Hematopoietic multipotent progenitor cell treated with erythropoietin and hydrocortisone succinate and interleukin-3 and kit ligand, for 15 days (in vitro differentiated cells): Measurements from ENCODE around the gene LONRF2.
"Not testable (repeated sequence)": the region's sequence is repeated elsewhere in the genome, so short reads cannot be mapped to it uniquely, and the experiment has no call there.

ENCODE experiments used
- DNase-seq: peaks from one replicate; pipeline ENCODE4 v3.0.0-alpha.2; 2015; ENCODE audit warnings: low spot score

The LONRF2 gene

DNA sequence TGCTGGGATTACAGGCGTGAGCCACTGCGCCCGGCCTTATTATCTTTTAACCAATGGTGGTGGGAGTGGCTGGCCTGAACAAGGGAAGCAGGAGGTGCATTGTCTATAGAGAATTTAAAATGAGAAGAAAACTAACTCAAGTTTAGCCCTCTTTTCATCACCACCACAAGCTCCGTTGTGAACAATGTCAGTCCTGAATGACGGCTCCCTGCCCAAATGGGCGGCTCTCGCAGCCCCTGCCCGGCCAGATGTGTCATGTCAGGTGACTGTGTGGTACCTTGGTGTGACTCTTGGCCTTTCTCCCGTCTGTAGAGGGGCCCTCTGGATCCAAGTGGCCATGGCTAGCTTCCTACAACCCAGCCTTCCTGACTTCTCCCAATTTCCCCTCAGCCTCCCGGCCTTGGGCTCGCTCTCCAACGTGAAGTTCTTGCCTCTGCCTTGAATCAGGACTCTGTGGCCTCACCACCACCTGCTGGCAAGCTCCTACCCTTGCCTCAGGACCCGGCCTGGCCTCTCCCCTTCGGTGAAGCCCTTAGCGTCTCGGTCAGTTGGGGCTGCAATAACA lies 67.6 kb downstream of the LONRF2 start:
- DNase-seq = no peak

DNA sequence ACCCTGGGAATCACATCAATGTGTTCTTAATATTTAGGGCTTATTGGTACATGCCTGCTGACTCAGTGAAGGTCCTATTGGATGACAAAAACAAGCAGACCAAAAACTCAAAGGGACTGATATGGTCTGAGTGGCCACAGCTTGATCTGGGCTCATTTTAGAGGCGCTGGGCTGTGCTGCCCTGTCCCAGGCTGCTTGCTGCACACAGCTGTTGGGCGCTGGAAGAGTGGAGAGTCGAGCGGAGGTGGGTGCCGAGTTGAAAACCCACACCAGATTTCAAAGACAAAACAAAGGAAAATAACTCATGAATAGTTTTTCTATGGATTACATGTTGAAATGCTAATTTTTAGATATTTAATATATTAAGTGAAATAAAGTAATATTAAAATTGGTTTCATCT lies 68.5 kb downstream of the LONRF2 start:
- DNase-seq = no peak

DNA sequence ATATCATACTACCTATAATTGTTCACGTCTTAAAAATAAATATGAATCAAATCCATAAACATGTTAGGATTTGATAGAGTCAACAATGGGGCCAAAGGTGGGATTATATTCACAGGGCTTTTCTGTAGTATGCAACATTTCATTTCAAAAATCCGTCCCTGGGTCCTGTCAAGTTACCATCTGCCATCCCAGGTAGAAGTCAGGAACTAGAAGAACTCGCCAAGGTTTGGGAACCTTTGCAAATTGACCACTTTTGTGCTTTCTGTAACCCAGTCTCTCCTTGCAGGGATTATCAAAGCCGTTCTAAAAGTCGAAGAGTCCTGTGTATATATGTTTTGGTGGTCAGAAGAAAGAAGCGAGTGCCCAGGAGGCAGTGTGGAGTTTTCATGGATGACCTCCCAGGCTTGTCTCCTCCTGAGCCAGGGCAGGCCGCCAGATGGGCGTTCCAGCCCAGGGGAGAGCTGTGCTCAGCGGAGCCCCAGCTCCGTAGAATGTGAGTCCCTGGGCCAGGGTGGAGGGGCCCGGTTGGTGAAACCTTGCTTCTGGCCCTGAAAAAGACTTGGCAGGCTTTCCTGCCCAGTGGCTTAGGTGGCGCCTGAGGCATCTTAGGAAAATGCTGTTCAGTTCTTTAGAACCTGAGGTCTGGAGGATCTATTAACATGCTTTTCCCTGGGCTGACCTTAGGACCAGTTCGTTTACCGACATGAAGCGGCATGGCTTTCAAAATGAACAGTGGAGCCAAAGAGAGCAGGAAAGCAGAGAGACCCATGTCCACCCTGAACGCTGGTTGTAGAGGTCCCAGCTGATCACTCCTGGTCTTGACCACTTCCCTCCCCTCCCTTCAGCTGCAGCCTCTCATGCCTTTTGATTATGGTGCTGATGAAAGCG lies 69.2 kb downstream of the LONRF2 start:
- no peak for DNase-seq

DNA sequence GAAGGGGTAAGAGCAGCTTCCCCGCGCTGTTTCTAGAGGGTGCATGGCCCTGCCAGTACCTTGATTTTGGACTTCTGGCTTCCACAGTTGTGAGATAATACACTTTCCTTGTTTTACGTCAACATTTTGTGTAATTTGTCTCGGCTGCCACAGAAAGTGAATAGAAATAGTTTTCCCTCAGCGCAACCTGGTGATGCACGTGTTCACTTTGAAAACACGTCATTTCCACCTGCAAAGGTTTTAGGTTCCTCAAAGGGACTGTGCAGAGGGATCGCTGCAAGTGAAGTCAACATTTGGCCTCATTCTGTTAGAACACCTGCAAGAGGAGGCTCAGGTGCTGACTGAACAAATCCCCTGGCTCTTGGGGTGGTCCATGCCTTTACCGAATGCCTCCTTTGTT lies 71.7 kb downstream of the LONRF2 start:
- DNase-seq = no peak

DNA sequence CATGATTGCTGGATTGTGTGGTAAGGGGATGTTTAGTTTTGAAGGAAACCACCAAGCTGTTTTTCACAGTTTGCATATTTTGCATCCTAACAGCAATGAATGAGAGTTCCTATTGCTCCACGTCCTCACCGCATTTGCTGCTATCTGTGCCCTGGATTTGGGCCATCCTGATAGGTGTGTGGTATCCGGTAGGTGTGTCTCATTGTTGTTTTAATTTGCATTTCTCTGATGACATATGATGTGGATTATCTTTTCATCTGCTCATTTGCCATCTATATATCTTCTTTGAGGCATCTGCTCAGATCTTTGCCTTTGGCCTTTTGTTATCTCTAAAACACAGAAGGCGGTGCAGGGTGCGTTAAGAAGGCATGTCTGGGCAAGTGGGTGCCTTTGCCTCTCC lies 73.3 kb downstream of the LONRF2 start:
- DNase-seq = no peak

DNA sequence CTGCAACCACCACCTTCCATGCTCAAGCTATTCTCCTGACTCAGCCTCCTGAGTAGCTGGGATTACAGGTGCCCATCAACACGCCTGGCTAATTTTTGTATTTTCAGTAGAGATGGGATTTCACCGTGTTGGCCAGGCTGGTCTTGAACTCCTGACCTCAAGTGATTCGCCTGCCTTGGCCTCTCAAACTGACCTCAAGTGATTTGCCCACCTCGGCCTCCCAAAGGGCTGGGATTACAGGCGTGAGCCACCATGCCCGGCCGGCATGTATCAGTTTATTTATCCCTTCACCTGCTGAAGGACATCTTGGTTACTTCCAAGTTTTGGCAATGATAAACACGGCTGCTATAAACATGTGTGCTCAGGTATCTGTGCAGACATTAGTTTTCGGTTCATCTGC lies 73.7 kb downstream of the LONRF2 start:
- DNase-seq = not testable (repeated sequence)

DNA sequence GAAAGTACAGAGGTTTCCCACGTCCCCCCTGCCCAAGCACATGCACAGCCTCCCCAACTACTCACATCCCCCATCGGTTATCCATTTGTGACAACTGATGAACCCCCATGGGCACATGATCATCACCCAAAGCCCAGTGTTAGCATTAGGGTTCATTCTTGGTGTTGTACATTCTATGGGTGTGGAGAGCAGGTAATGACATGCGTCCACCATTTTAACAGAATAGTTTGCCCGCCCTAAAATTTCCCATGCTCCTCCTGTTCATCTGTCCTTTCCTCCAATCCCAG lies 74.3 kb downstream of the LONRF2 start:
- DNase-seq = no peak

DNA sequence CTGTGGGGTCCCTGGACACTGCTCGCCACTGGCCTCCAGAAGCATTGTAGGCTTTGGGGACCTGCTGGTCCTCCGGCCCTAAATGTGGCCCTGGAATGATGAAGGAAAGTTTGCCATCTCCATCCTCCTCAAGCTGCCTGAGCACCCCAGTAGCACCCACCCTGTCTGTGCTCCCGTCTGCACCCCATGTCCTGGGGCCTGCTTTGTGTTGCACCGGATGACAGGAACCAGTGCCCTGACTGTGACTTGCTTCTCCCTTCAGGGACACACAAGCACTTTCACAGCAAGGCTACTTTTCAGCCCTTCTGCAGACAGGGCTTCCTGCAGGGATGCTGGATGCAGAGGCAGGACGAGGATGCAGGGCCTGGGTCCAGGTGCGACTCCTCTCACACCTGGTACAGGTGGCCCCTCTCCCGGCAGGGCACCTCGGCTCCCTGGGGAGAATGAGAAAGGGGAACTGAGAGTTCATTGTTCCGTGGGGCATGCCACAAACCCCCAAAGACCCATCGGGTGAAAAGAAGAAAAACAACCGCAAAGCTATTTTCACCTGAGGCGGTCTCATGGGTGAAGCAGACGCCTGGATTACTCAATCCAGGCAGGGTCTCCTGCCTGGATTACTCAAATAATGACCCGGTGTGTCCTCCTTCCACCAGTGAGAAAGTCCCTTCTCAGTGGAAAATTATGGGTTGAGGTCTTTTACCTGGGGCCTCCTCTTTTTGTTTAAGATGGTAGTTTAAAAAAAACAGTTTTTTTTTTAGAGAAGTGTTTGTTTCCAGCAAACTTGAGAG lies 74.9 kb downstream of the LONRF2 start:
- no peak for DNase-seq

DNA sequence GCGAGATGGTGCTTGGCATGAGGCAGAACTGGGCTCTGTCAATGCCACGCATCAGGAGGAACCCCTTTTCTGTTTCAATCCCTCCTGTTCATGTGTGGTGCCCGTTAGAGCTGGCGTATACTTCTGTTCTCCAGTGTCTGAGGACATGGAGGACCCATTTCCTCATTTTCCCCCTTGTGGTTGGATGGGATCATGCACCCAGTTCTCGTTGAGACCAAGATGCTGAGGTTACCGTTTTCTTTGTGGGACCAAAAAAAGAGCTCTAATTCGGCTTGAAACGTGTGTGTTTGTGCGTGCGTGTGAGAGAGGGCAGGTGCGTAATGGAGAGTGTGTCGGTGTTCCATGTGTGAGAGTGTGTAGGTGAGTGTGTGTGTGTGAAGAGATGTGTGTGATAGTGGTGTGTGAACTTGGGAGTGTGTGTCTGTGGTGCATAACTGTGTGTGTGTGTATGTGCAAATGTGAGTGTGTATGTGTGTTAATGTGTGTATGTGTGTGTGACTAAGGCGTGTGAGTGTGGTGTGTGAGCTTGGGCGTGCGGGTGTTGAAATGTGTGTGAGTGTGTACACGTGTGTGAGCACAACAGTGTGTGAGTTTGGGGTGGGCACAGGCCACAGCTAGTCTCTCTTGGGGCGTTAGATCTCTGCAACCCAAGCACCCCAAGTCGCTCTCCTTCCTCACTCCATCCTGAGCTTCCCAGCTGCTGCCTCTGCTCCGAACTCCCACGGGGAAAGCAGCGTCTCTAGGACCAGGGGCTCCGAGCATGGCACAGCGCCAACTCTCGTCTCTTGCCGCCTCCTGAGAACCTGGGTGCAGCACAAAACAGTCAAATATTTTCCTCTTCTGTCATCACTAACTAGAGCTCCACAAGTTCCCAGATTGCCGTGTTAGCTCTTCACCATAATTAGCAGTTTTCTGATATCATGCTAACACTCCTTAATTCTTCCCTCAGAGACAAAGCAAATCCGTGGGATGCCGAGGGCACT lies 75.8 kb downstream of the LONRF2 start:
- DNase-seq = peak; percentile 13

DNA sequence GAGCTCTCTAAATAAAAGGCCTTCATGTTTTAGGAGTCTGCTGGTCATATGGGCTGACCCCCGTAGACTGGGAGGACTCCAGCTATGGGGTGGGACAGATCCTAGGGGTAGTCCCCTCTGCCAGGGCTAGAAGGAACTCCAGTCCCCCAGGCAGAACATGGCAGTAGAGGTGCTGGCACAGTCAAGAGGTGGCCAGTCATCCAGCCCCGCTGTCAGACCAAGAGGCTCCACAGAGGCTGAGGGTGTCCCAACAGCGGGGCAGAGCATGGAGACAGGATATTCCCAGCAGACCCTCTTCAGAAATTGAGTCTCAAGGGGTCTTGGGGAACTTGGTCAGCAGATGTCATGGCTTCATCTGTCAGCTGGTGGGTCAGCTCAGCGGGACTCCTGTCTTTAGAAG lies 76.6 kb downstream of the LONRF2 start:
- DNase-seq = no peak

DNA sequence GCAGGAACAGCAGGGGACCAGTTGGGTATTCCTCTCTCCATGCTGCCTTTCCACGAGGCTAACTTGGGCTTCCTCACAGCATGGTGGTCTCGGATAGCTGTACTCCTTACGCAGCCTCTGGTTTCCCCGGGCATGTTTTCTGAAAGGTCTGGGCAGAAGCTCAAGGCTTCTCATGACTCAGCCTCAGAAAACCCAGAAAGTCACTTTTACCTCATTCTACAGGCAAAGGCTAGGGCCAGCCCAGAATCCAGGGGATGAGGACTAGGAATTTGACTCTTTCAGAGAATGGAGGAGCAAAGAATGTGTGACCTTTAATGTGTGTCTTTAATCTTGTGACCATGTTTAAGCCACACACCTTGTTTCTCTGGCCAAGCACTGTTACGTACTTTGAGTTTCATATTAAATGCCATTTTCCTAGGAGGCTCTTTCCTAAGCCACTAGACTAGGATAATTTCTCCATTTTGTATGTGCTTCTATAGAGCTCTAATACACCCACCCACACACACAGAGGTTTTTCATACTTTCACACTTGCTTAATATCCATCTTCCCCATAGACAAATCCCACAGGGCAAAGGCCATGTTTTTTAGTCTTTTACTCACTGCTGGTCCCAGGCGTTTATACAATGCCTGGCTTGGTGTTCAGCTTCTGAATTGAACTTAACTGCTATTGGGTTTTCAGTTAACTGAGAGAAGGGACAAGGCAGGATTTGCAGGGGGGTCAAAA lies 77.3 kb downstream of the LONRF2 start:
- DNase-seq = no peak

DNA sequence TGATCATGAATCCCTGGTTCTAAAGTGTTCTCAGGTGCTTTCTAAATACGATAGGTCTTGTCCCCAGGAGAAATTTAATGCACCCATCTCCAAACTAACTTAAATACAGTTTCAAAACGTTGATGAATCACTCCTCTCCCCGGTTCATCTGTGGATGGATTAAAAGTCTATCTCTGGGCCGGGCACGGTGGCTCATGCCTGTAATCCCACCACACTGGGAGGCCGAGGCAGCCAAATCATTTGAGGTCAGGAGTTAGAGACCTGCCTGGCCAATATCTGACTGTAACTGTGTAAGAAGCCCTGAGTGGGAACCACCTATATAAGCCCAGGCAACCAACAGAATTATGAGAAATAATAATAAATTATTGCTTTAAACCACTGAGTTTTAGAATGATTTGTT lies 78.7 kb downstream of the LONRF2 start:
- no peak for DNase-seq

DNA sequence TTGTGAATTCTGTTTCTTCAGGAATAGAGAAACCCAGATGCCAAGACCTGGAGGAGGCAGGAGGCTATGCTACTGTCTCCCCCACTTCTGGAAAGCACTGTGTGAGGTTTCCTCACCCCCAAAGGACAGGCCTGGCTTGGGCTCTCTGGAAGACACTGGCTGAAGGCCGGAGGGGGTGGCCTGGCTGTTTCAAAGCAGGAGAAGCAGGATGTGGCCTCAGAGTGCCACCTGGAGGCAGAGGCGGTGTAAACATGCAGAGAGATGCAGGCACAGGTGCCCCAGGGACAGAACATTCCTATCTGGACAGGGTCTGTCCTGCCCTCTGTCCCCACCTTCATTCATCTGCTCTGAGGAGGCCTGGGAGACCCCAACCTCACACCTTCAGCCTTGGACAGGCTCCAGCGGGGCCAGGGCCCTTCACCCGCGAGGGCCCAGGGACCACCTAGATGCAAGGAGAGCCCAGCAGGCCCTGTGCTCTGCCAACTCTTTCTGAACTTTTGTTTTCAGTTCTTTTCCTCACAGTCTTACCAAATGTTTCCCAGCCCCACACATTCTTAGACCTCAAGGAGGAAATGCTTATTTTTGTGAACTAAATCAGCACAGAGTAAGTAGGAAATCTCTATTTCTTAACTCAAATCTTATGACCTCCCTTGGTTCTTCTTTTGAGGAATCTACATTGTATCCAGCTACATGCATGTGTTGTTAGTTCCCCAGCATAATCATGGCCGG lies 79.2 kb downstream of the LONRF2 start:
- no peak for DNase-seq

DNA sequence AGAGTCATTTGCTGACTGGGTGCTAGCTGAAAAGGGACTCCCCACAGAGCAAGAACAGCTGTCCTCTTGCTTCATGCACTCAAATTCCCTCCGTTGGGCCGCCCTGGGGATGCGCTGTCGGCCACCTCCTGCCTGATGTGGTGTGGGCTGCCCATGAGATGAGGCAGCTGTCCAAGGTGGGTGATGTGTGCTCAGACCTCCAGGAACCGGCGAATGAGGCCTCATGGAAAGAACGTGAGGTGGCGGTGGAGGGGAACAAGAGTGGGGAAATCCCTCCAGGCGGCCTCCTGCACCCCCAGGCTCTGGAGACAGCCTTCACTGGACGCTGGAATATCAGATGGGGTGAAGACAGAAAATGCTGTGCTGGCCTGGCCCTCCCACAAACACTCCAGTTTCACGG lies 79.8 kb downstream of the LONRF2 start:
- no peak for DNase-seq

DNA sequence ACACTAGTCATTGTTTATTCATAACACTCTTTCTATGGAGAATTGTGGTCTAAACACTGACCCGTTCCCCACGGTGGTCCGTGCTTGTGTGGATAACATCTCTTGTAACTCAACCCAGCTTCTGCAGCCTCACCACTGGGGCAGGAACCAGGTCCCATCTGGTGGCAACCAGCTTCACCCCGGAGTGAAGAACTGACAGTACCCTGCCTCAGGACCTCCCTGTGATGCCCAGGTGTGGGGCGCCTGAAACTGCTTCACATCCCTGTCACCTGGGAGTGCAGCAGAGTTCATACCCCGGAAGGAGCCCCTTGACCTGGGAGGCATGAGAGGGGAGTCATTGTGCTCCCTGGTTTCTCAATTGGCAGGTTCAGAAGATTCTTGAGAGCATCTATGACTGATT lies 81.1 kb downstream of the LONRF2 start:
- no peak for DNase-seq

DNA sequence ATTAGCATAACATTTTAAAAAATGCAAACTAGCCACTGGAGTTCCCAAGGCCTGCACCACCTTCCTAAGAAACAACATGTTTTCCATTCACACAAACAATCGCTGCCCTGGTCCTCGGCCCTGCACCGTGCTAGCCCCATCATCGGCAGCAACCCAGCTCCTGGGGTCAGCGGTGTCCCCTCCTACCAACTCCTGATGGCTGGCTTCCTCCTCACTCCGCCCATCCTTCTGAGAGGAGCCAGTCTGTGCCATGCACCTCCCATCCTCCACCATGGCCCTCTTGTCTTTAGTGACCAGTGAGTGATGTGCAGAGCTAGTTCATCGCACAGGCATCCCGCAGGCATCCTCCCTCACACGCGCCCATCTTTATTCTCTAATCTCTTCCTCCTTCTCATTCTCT lies 81.9 kb downstream of the LONRF2 start:
- no peak for DNase-seq

DNA sequence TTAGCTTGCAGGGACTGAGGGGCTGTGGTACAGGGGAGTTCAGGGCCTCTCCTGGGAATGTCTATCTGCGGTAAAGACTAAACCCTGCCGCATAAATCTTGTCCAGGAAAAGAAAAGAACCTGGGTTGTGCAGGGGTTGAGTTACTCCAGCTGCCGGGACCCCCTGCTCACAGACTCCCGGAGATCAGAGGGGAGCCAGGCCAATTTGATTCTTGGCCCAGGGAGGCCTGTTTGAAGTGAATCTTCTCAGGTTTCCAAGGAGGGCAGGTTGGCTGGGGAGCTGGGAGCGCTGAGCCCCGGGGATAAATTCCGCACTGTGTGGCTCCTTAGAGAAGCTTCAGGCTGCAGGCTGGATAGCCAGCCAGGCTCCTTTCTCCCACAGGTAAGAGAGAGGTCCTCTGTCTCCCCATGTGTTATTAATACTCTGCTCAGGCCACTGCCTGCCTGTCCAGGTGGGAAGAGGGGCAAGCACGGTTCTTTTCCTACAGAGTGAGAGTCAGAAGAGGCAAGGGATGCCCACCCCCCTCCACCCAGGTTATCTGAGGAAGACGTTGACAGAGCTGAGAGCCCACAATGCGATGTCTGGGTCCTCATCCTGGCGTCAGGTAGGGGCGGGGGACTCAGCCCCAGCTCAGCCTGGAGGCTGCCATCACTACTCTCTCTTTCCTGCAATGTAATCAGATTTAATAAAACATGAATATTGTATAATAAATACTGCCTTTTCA lies 82.7 kb downstream of the LONRF2 start:
- no peak for DNase-seq

DNA sequence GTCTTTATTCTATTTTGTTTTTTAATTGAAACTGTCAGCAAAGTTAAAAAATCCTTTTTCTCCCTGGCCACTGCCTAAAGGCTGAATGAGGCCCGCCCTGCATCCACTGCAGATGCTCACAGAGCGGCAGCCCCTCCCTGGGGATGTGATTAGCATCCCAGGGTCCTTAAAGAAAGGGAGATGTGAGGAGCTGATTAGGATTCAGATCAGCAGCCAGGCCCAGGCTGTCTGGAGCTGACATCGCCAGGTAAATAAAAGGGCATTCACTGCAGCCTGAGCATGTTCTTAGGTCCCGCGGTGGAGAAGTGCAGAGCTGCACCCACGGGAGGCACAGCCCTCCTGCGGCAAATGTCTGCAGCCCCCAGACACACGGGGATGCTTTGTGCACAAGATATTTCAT lies 83.8 kb downstream of the LONRF2 start:
- no peak for DNase-seq

DNA sequence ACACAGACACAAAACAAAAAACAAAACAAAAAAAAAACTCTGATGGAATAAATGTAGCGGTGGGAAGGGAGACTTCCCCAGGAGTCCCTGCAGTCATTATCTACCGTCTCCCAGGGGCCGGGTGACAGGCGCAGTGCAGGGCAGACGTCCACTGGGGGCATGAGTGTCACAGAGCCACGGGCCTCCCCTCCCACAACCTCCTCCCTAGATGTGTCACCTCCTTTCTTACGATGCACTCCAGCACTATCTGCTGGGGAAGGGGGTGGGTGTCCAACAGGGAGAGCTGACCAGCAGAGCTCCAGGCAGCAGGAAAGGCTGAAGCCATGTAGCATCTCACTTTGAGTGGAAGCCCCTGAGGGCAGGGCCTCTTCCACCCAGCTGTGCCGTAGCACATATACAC lies 84.5 kb downstream of the LONRF2 start:
- no peak for DNase-seq

DNA sequence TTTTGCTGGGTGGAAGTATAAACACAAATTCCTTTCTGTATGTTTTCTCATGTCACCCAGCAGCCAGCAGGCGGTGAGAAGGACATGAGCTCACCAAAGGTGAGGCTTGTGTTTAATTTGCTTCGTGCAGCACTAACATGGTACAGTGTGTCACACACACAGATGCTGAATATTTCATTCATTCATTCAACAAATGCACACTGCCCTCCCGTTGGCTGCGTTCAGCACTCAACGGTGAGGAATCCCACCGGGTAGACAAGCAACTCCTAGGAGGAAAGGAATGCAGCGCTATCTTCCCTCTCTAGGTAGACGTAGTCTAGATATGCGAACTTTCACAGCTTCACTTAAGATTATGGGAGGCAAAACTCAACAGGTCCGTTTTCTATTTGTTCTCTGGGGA lies 85.1 kb downstream of the LONRF2 start:
- DNase-seq = no peak
